Ecto neural progenitor cell (in vitro differentiated cells): ENCODE measurements around the gene CACNB3.
A peak's percentile ranks its signal among the peaks of the same experiment; 100 is the strongest.

Source experiments
- DNase-seq: peaks from one replicate; pipeline ENCODE4 v3.0.0-alpha.2; 2018; ENCODE audit warnings: low spot score

The CACNB3 gene

GRCh38 chr12:48817873-48818830 lies at the start of gene CACNB3:
TSS of gene CACNB3 (plus strand) at chr12:48818496. CDS start at chr12:48818930, 434 bp downstream.
- peak; percentile 94 for DNase-seq

- no peak for DNase-seq
These were observed 49.6 kb upstream of the CACNB3 start for GRCh38 chr12:48768736-48769135.

- no peak for DNase-seq
These were observed 47.5 kb upstream of the CACNB3 start for GRCh38 chr12:48770756-48771155.

- no peak for DNase-seq
These were observed 46.6 kb upstream of the CACNB3 start for GRCh38 chr12:48771588-48772112.

GRCh38 chr12:48773686-48774085 lies 44.6 kb upstream of the CACNB3 start:
- no peak for DNase-seq

GRCh38 chr12:48774516-48774915 lies 43.8 kb upstream of the CACNB3 start:
- DNase-seq = no peak

- no peak for DNase-seq
These were observed 43.0 kb upstream of the CACNB3 start for GRCh38 chr12:48775299-48775698.

GRCh38 chr12:48775991-48776649 lies 42.2 kb upstream of the CACNB3 start:
- DNase-seq = no peak

- no peak for DNase-seq
These were observed 41.3 kb upstream of the CACNB3 start for GRCh38 chr12:48776956-48777355.

- no peak for DNase-seq
These were observed 40.5 kb upstream of the CACNB3 start for GRCh38 chr12:48777501-48778400.

- DNase-seq = no peak
These were observed 38.4 kb upstream of the CACNB3 start for GRCh38 chr12:48779869-48780268.

GRCh38 chr12:48780381-48781025 lies 37.8 kb upstream of the CACNB3 start:
- no peak for DNase-seq

- DNase-seq = no peak
These were observed 36.4 kb upstream of the CACNB3 start for GRCh38 chr12:48781750-48782456.

- DNase-seq = no peak
These were observed 35.6 kb upstream of the CACNB3 start for GRCh38 chr12:48782457-48783395.

GRCh38 chr12:48783432-48783831 lies 34.9 kb upstream of the CACNB3 start:
- no peak for DNase-seq

- DNase-seq = no peak
These were observed 31.4 kb upstream of the CACNB3 start for GRCh38 chr12:48786591-48787544.

- DNase-seq = no peak
These were observed 30.3 kb upstream of the CACNB3 start for GRCh38 chr12:48787791-48788523.

GRCh38 chr12:48788524-48788853 lies 29.8 kb upstream of the CACNB3 start:
- peak; percentile 66 for DNase-seq
